ENCODE data around the gene TWF2. TPM values are rescaled to one million over a fixed set of nuclear protein-coding genes. Genes with fewer than 3 reads are reported as not detected.

The TWF2 gene
- total RNA-seq, 4 donors from 2014 or later, result 45.9 to 105 (median 50.2) TPM

GRCh38 chr3:52228266-52228665, 10.7 kb downstream of the TWF2 start:
- TF ChIP-seq CTCF (IDR thresholded peaks at IDR 0.05) (no peak), POLR2A (IDR thresholded peaks at IDR 0.05) (no peak)
- H3K27ac ChIP-seq, result no peak overlapping the region
- H3K4me3 ChIP-seq, result no peak overlapping the region
- no peaks in the 10 kb centered on the region for H3K36me3 ChIP-seq
- H3K4me1 ChIP-seq, result no peaks in the 10 kb centered on the region
- intact Hi-C loops (cut with DNase I; ENCODE audit: low total_unique reads), result no loop called here
- H3K27me3 ChIP-seq, result no peaks in the 10 kb centered on the region
- no peak for DNase-seq
- H3K9me3 ChIP-seq, result no peaks in the 10 kb centered on the region

- TF ChIP-seq CTCF (IDR thresholded peaks at IDR 0.05), result no peak
- no peak for TF ChIP-seq POLR2A (IDR thresholded peaks at IDR 0.05)
- no peaks in the 10 kb centered on the region for H3K4me1 ChIP-seq
- no peak overlapping the region for H3K4me3 ChIP-seq
- no peaks in the 10 kb centered on the region for H3K9me3 ChIP-seq
- intact Hi-C loops (cut with DNase I; ENCODE audit: low total_unique reads), result no loop called here
- no peak for DNase-seq
- H3K27ac ChIP-seq, result no peak overlapping the region
- H3K36me3 ChIP-seq, result no peaks in the 10 kb centered on the region
- no peaks in the 10 kb centered on the region for H3K27me3 ChIP-seq
Observed at GRCh38 chr3:52227766-52228165, 11.2 kb downstream of the TWF2 start.

- TF ChIP-seq POLR2A (IDR thresholded peaks at IDR 0.05) (no peak), CTCF (IDR thresholded peaks at IDR 0.05) (no peak)
- Histone ChIP-seq H3K4me1 (no peaks in the 10 kb centered on the region), H3K36me3 (no peaks in the 10 kb centered on the region), H3K4me3 (no peak overlapping the region), H3K27ac (no peak overlapping the region), H3K9me3 (no peaks in the 10 kb centered on the region), H3K27me3 (no peaks in the 10 kb centered on the region)
- intact Hi-C loops (cut with DNase I; ENCODE audit: low total_unique reads), result no loop called here
- DNase-seq, result no peak
Observed at GRCh38 chr3:52227117-52227516, 11.8 kb downstream of the TWF2 start.

- DNase-seq, result no peak
- Histone ChIP-seq H3K4me1 (no peaks in the 10 kb centered on the region), H3K4me3 (no peak overlapping the region), H3K9me3 (no peaks in the 10 kb centered on the region), H3K27me3 (no peaks in the 10 kb centered on the region), H3K27ac (no peak overlapping the region), H3K36me3 (no peaks in the 10 kb centered on the region)
- intact Hi-C loops (cut with DNase I; ENCODE audit: low total_unique reads), result no loop called here
- no peak for TF ChIP-seq POLR2A (IDR thresholded peaks at IDR 0.05)
- no peak for TF ChIP-seq CTCF (IDR thresholded peaks at IDR 0.05)
Observed at GRCh38 chr3:52226229-52226817, 12.6 kb downstream of the TWF2 start.

GRCh38 chr3:52225452-52226228, 13.3 kb downstream of the TWF2 start, which contains the start of gene TLR9:
TSS of gene TLR9 (minus strand) at chr3:52225645. CDS start at chr3:52225529, 116 bp downstream.
- no peaks in the 10 kb centered on the region for H3K27me3 ChIP-seq
- TF ChIP-seq CTCF (IDR thresholded peaks at IDR 0.05) (no peak), POLR2A (IDR thresholded peaks at IDR 0.05) (no peak)
- intact Hi-C loops (cut with DNase I; ENCODE audit: low total_unique reads), result no loop called here
- peaks cover 0 to 3% of the 10 kb centered on the region in 2 donors for H3K4me1 ChIP-seq
- H3K4me3 ChIP-seq, result no peak within 1 kb of the TSS
- no peak for DNase-seq
- H3K9me3 ChIP-seq, result no peaks in the 10 kb centered on the region
- no peaks in the 10 kb centered on the region for H3K36me3 ChIP-seq
- no peak within 1 kb of the TSS for H3K27ac ChIP-seq
